Heart right ventricle (tissue), 16 donors: Measurements from ENCODE around the gene VPS13D. TPM values are rescaled to one million over a fixed set of nuclear protein-coding genes. Genes with fewer than 3 reads are reported as not detected.
"Not testable (repeated sequence)": the region's sequence is repeated elsewhere in the genome, so short reads cannot be mapped to it uniquely, and the experiment has no call there.

Experiments used
- ATAC-seq, 8 donors: fragments of 200-7000 bp; cut with Tn5 transposase; one replicate each; pipeline ENCODE4 v1.9.1; 2020; ENCODE audit warnings: mild to moderate bottlenecking in 8 of 8, moderate library complexity in 8 of 8, moderate number of reproducible peaks in 1 of 8
- DNase-seq, 2 donors: peaks; one replicate each; pipeline ENCODE4 v3.0.0-alpha.2; 2020
- H3K27ac ChIP-seq, 10 donors: fragments of 200-600 bp; sonication (generic) in 2 of 10; one replicate each; pipeline versions ENCODE4 v1.5.0 to v1.8.0; 2020 to 2022; ENCODE audit warnings: mild to moderate bottlenecking in 3 of 10
- H3K27me3 ChIP-seq, 7 donors: fragments of 200-600 bp; one replicate each; pipeline ENCODE4 v1.8.0; 2021 to 2022; ENCODE audit warnings: mild to moderate bottlenecking in 2 of 7
- H3K36me3 ChIP-seq, 9 donors: fragments of 200-600 bp; sonication (generic) in 1 of 9; one replicate each; pipeline versions ENCODE4 v1.5.0 to v1.8.0; 2020 to 2022; ENCODE audit warnings: mild to moderate bottlenecking in 2 of 9
- H3K4me1 ChIP-seq, 9 donors: fragments of 200-600 bp; sonication (generic) in 1 of 9; one replicate each; pipeline versions ENCODE4 v1.5.0 to v1.8.0; 2020 to 2022; ENCODE audit warnings: mild to moderate bottlenecking in 4 of 9
- H3K4me3 ChIP-seq, 10 donors: fragments of 200-600 bp; sonication (generic) in 2 of 10; one replicate each; pipeline versions ENCODE4 v1.5.0 to v1.8.0; 2020 to 2022; ENCODE audit warnings: mild to moderate bottlenecking in 7 of 10, moderate library complexity in 2 of 10
- H3K9me3 ChIP-seq, 11 donors: fragments of 200-600 bp in 10 of 11; sonication (generic) in 2 of 11; one replicate each; pipeline versions ENCODE4 v1.5.0 to v1.8.0; 2013 to 2022; ENCODE audit warnings: mild to moderate bottlenecking in 2 of 11, control low read depth in 1 of 11, moderate library complexity in 1 of 11
- CTCF ChIP-seq, 9 donors: fragments of 200-600 bp; sonication (generic) in 2 of 9; IDR thresholded peaks; one replicate each; pipeline versions ENCODE4 v1.5.0 to v1.8.0; 2021 to 2022; ENCODE audit warnings: antibody characterized with exemption in 9 of 9, mild to moderate bottlenecking in 5 of 9, moderate library complexity in 1 of 9
- WGBS, 2 donors: extraction: QIAGEN DNeasy Blood & Tissue Kit; methylation state at CpG; one replicate each; pipeline ENCODE4 v1.1.7; 2013; ENCODE audit warnings: inconsistent platforms in 1 of 2; 5-methylcytosine and 5-hydroxymethylcytosine counted together
- intact Hi-C, 10 donors: fragments of 100-400 bp; cut with DNase I; formaldehyde crosslinking; loops; one replicate each; pipeline versions ENCODE4 v1.11.1 to v1.14.2; 2022
- polyA plus RNA-seq, 2 donors: library from polyadenylated mRNA; stranded (reverse); fragments of 200-250 nt; gene quantifications; one replicate each; pipeline ENCODE4 v1.2.3, GENCODE V29; 2013
- total RNA-seq, 10 donors: library from RNA; stranded (reverse); fragmentation: NEBNext Ultra II Directional in 3 of 10; extraction: Animal tissue kit (Norgen Biotek cat#: 25700) in 3 of 10; gene quantifications; one replicate each; pipeline versions ENCODE4 v1.2.1 to v1.2.4, GENCODE V29; 2021 to 2023
- donor health status: Arrhythmogenic right ventricular cardiomyopathy.
- donor health status: ischemic (EF 13 %, LVEDD 7.1; RV severe dilation, severe dysfunction).
- donor health status: healthy with polysubstance abuse.
- donor health status: DM: no; HTN: yes; CAD: no.
- donor health status: DM: no; HTN: no; CAD: no.
- donor health status: ischemic (EF 25% LVEDD 6.9; RV normal size, moderate dysfunction).
- donor health status: ischemic (EF 25% LVEDD 5.7; RV mildly dilated, moderate dysfunction).
- donor health status: healthy.
- donor health status: DM: yes; HTN: yes; CAD: no.
- donor health status: Ischemic cardiomyopathy.
- donor health status: ischemic (EF 35%, LVEDD 5.7; RV mildly dilated, moderate dysfunction).
- donor health status: nonischemic (EF 11% LVEDD 7.7; RV severe dilation, severe dysfunction).
- donor health status: DM: yes; HTN: yes; CAD: no.
- donor health status: PGD.
- donor health status: ischemic (EF 29% LVEDD 5.4; RV normal size, mild dysfunction).
- donor health status: nonischemic (EF 23%, LVEDD 6.1; RV moderate dilation, normal function).

The VPS13D gene
- total and polyA plus RNA-seq, 12 donors: 36.9 to 161 (median 83.3) TPM

- Histone ChIP-seq H3K27me3 (no peaks in the 10 kb centered on the region), H3K4me3 (no peak overlapping the region), H3K27ac (no peak overlapping the region), H3K36me3 (no peaks in the 10 kb centered on the region), H3K9me3 (peaks cover 0 to 16% (median 5%) of the 10 kb centered on the region in 11 donors), H3K4me1 (peaks cover 0 to 21% (median 7%) of the 10 kb centered on the region in 9 donors)
- WGBS, 2 donors: 94 to 97% methylated on average over 19 of the region's 19 CpGs
- no peak for TF ChIP-seq CTCF (IDR thresholded peaks at IDR 0.05)
- intact Hi-C loops: no loop called here
- no peak for DNase-seq
- ATAC-seq: no peak
Measured at GRCh38 chr1:12532405-12533315, 302.8 kb downstream of the VPS13D start.

DNA sequence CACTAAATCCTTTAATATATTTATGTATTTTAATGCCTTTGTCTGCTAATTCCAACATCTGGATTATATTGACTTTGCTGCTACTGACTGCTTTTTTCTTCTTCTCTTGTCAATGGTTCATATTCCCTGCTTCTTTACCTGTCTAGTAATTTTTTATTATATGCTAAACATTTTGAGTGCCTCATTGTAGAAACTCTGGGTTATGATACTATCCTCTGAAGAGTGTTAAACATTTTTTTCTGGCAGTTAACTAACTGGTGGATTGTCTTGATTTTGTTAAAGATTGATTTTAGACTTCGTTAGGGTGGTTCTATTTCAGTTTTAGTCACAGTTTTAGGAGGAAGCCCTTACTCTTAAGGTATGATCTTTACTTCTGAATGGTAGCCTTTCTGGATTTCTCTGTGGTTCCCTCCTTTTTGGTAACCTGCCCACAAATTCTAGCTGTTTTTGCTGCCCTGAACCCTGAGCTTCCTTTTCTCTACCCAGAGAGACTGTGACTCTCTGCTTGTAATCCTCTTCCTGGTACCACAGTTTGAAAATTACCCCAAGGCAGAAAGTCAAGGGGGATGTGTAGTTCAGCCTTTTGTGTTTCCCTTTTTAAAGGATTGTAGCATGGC, 306.3 kb downstream of the VPS13D start:
- Histone ChIP-seq H3K27ac (no peak overlapping the region), H3K4me1 (peaks cover 2 to 18% (median 11%) of the 10 kb centered on the region in 9 donors), H3K4me3 (no peak overlapping the region), H3K9me3 (peaks cover 0 to 16% (median 5%) of the 10 kb centered on the region in 11 donors), H3K36me3 (no peaks in the 10 kb centered on the region), H3K27me3 (no peaks in the 10 kb centered on the region)
- WGBS, 2 donors: 95 to 97% methylated on average over 1 of the region's 1 CpG
- no peak for TF ChIP-seq CTCF (IDR thresholded peaks at IDR 0.05)
- ATAC-seq (no peak), DNase-seq (no peak)
- intact Hi-C loops: no loop called here

- H3K4me3 ChIP-seq: no peak overlapping the region
- no peak for TF ChIP-seq CTCF (IDR thresholded peaks at IDR 0.05)
- intact Hi-C loops: no loop called here
- no peak overlapping the region for H3K27ac ChIP-seq
- no peaks in the 10 kb centered on the region for H3K27me3 ChIP-seq
- no peaks in the 10 kb centered on the region for H3K36me3 ChIP-seq
- H3K4me1 ChIP-seq: peaks cover 2 to 30% (median 21%) of the 10 kb centered on the region in 9 donors
- WGBS, 2 donors: 90 to 92% methylated on average over 4 of the region's 4 CpGs
- peaks cover 0 to 16% (median 5%) of the 10 kb centered on the region in 11 donors for H3K9me3 ChIP-seq
- no peak for ATAC-seq
- DNase-seq: no peak
Measured at GRCh38 chr1:12537294-12537693, 307.5 kb downstream of the VPS13D start.

DNA sequence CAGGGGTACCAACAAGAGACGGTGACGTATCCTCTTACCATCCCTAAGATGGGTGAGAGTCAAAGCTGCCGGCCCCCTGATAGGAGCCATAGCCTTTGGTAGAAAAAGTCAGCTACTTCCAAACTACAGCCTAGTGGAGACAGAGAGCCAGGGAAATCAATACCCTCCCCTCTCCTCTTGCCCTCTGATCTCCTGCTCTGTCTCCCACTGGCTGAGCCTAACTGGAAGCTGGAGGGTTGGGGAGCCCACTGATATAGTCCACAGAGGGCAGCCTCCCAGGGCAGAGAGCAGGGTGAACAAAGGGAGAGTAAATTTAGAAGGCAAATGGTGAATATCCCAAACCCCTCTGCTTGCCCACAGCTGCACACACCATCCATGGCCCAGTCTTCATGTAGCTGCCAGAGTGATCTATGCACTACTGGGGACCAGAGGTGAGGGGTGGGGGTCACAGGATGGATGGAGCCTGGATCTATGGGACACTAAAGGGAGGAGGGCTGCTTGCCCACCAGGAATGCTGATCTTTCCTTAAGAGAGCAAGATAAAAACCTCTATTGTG, 308.2 kb downstream of the VPS13D start:
- no peak overlapping the region for H3K4me3 ChIP-seq
- peaks cover 0 to 16% (median 5%) of the 10 kb centered on the region in 11 donors for H3K9me3 ChIP-seq
- no peaks in the 10 kb centered on the region for H3K36me3 ChIP-seq
- H3K27ac ChIP-seq: no peak overlapping the region
- intact Hi-C loops: no loop called here
- H3K27me3 ChIP-seq: no peaks in the 10 kb centered on the region
- 96 to 97% methylated on average over 3 of the region's 3 CpGs for WGBS, 2 donors
- ATAC-seq (no peak), DNase-seq (no peak)
- no peak for TF ChIP-seq CTCF (IDR thresholded peaks at IDR 0.05)
- H3K4me1 ChIP-seq: peaks cover 2 to 31% (median 21%) of the 10 kb centered on the region in 9 donors

- intact Hi-C loops, H3K27ac ChIP-seq, DNase-seq, ATAC-seq, H3K27me3 ChIP-seq, H3K36me3 ChIP-seq, H3K4me3 ChIP-seq: not testable (repeated sequence)
- peaks cover 2 to 31% (median 21%) of the 10 kb centered on the region in 9 donors for H3K4me1 ChIP-seq
- WGBS, 2 donors: 83 to 90% methylated on average over 3 of the region's 3 CpGs
- H3K9me3 ChIP-seq: peaks cover 0 to 16% (median 5%) of the 10 kb centered on the region in 11 donors
Measured at GRCh38 chr1:12538536-12538935, 308.7 kb downstream of the VPS13D start.
